OCI-LY3 (cell line): Measurements from ENCODE around the gene GABRB2.

Experiments
- H2AFZ ChIP-seq: fragments of 200-600, 300-600 bp; shearing (Covaris generic); 2 replicates; pipeline ENCODE4 v1.6.0; 2014; ENCODE audit warnings: antibody characterized with exemption, low read depth, low read length
- H3K27ac ChIP-seq: fragments of 200-600, 300-600 bp; sonication (generic); 2 replicates; pipeline ENCODE4 v1.5.1; 2014; ENCODE audit warnings: mild to moderate bottlenecking, low read length, moderate library complexity, mixed read lengths
- H3K27me3 ChIP-seq: fragments of 200-600, 300-600 bp; sonication (generic); 2 replicates; pipeline ENCODE4 v1.6.1; 2014; ENCODE audit warnings: low read depth, low read length, mixed read lengths
- H3K36me3 ChIP-seq: fragments of 200-600, 300-600 bp; sonication (generic); replicated peaks from 2 replicates; pipeline ENCODE3; 2014; ENCODE audit warnings: low read depth, low read length, mixed read lengths
- H3K4me1 ChIP-seq: fragments of 300-600, 200-600 bp; sonication (generic); 2 replicates; pipeline ENCODE4 v1.6.1; 2014; ENCODE audit warnings: low read length, mixed read lengths
- H3K4me2 ChIP-seq: fragments of 200-600, 300-600 bp; sonication (generic); 2 replicates; pipeline ENCODE4 v1.6.1; 2014; ENCODE audit warnings: low read length, mixed read lengths
- H3K4me3 ChIP-seq: fragments of 300-600, 200-600 bp; sonication (generic); 2 replicates; pipeline ENCODE4 v1.5.1; 2014; ENCODE audit warnings: antibody characterized with exemption, mild to moderate bottlenecking, low read length, moderate library complexity
- H3K79me2 ChIP-seq: fragments of 300-600, 200-600 bp; shearing (Covaris generic); 2 replicates; pipeline ENCODE4 v1.6.1; 2014; ENCODE audit warnings: mild to moderate bottlenecking, low read length, mixed read lengths
- H3K9ac ChIP-seq: fragments of 300-600, 200-600 bp; shearing (Covaris generic); 2 replicates; pipeline ENCODE4 v1.6.0; 2014; ENCODE audit warnings: mild to moderate bottlenecking, low read length, moderate library complexity
- H3K9me3 ChIP-seq: fragments of 200-600, 300-600 bp; shearing (Covaris generic); 2 replicates; pipeline ENCODE4 v1.6.1; 2014; ENCODE audit warnings: low read length, mixed read lengths; ENCODE audit not compliant: insufficient read depth
- H4K20me1 ChIP-seq: fragments of 200-600, 300-600 bp; sonication (generic); 2 replicates; pipeline ENCODE4 v1.6.1; 2016; ENCODE audit warnings: low read length, mixed read lengths; ENCODE audit not compliant: insufficient read depth
- CTCF ChIP-seq: fragments of 200-600, 300-600 bp; sonication (generic); IDR thresholded peaks from 2 replicates; pipeline ENCODE4 v1.5.1; 2014; ENCODE audit warnings: antibody characterized with exemption, low read length, low read depth
- EZH2phosphoT487 ChIP-seq: fragments of 200-600 bp; shearing (Covaris generic); IDR thresholded peaks from 2 replicates; pipeline ENCODE4 v1.6.1; 2018; ENCODE audit warnings: antibody characterized with exemption, mixed run types, low read depth

GABRB2 gene

DNA sequence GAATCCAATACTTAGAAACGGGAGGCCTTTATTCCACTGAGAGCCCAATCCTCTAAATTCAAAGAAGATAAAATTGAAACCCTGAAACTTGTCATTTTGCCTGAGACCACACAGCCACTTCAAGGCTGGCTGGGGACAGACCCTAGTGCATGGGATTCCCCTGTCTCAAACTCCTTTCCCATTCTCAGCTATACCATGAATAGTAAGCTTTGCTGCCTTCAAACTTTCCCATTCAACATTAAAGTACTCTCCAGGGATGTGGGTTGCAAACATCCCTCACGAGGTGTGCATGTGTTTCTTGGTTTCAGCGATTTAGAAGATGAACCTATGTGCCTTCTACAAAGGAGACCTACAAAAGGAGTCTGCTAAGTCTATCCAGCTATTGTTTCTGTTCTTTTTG lies 64.6 kb downstream of the GABRB2 start:
- Histone ChIP-seq H4K20me1 (no peaks in the 10 kb centered on the region), H2AFZ (no peak overlapping the region), H3K27me3 (no peaks in the 10 kb centered on the region), H3K27ac (no peak overlapping the region), H3K4me2 (no peak overlapping the region), H3K4me3 (no peak overlapping the region), H3K9ac (no peak overlapping the region), H3K9me3 (no peaks in the 10 kb centered on the region), H3K79me2 (no peaks in the 10 kb centered on the region), H3K36me3 (no peaks in the 10 kb centered on the region), H3K4me1 (no peaks in the 10 kb centered on the region; the same call in 1 of the 2 replicates)
- TF ChIP-seq EZH2phosphoT487 = no peak
- no peak for TF ChIP-seq CTCF

- Histone ChIP-seq H3K9ac (no peak overlapping the region), H3K9me3 (no peaks in the 10 kb centered on the region), H3K4me1 (no peaks in the 10 kb centered on the region), H3K27me3 (no peaks in the 10 kb centered on the region), H3K79me2 (no peaks in the 10 kb centered on the region), H3K27ac (no peak overlapping the region), H2AFZ (no peak overlapping the region), H3K4me2 (no peak overlapping the region), H3K36me3 (no peaks in the 10 kb centered on the region), H3K4me3 (no peak overlapping the region), H4K20me1 (no peaks in the 10 kb centered on the region)
- TF ChIP-seq CTCF (no peak), EZH2phosphoT487 (no peak)
Measured at GRCh38 chr5:161471211-161471950, 75.1 kb downstream of the GABRB2 start.

GRCh38 chr5:161467703-161468102 lies 78.8 kb downstream of the GABRB2 start:
- Histone ChIP-seq H4K20me1 (no peaks in the 10 kb centered on the region), H3K27me3 (no peaks in the 10 kb centered on the region), H3K4me2 (no peak overlapping the region), H3K9me3 (no peaks in the 10 kb centered on the region), H3K79me2 (no peaks in the 10 kb centered on the region), H3K4me1 (no peaks in the 10 kb centered on the region), H3K27ac (no peak overlapping the region), H2AFZ (no peak overlapping the region), H3K36me3 (no peaks in the 10 kb centered on the region), H3K4me3 (no peak overlapping the region), H3K9ac (no peak overlapping the region)
- no peak for TF ChIP-seq EZH2phosphoT487
- no peak for TF ChIP-seq CTCF

- H3K79me2 ChIP-seq = no peaks in the 10 kb centered on the region
- H3K4me2 ChIP-seq = no peak overlapping the region
- H2AFZ ChIP-seq = no peak overlapping the region
- no peak overlapping the region for H3K9ac ChIP-seq
- no peaks in the 10 kb centered on the region for H3K36me3 ChIP-seq
- TF ChIP-seq CTCF = no peak
- TF ChIP-seq EZH2phosphoT487 = no peak
- no peaks in the 10 kb centered on the region for H4K20me1 ChIP-seq
- H3K4me3 ChIP-seq = no peak overlapping the region
- H3K27me3 ChIP-seq = no peaks in the 10 kb centered on the region
- no peaks in the 10 kb centered on the region for H3K9me3 ChIP-seq
- H3K4me1 ChIP-seq = no peaks in the 10 kb centered on the region
- no peak overlapping the region for H3K27ac ChIP-seq
Measured at GRCh38 chr5:161460741-161461140, 85.8 kb downstream of the GABRB2 start.
